Measurements from ENCODE around the gene ORAI3. TPM values are rescaled to one million over a fixed set of nuclear protein-coding genes. Genes with fewer than 3 reads are reported as not detected.

The ORAI3 gene
- total RNA-seq, 1 experiment from 2014 or later, result 26.9 TPM

- no TSS peak for BruUV-seq (replicated peaks)
- ChIA-PET POLR2A (no interaction called here), CTCF (no interaction called here)
- no peak for TF ChIP-seq POLR2AphosphoS5 (IDR thresholded peaks at IDR 0.05; ENCODE audit: low read depth, low read length)
- TF ChIP-seq TCF7L2 (IDR thresholded peaks at IDR 0.05; ENCODE audit: low read depth, low read length), result no peak
- TF ChIP-seq SIN3A (IDR thresholded peaks at IDR 0.05; ENCODE audit: borderline replicate concordance, insufficient read depth, low read depth, low read length), result no peak
- TF ChIP-seq CTCF (IDR thresholded peaks at IDR 0.05), result no peak
- TF ChIP-seq, protein P1, sequence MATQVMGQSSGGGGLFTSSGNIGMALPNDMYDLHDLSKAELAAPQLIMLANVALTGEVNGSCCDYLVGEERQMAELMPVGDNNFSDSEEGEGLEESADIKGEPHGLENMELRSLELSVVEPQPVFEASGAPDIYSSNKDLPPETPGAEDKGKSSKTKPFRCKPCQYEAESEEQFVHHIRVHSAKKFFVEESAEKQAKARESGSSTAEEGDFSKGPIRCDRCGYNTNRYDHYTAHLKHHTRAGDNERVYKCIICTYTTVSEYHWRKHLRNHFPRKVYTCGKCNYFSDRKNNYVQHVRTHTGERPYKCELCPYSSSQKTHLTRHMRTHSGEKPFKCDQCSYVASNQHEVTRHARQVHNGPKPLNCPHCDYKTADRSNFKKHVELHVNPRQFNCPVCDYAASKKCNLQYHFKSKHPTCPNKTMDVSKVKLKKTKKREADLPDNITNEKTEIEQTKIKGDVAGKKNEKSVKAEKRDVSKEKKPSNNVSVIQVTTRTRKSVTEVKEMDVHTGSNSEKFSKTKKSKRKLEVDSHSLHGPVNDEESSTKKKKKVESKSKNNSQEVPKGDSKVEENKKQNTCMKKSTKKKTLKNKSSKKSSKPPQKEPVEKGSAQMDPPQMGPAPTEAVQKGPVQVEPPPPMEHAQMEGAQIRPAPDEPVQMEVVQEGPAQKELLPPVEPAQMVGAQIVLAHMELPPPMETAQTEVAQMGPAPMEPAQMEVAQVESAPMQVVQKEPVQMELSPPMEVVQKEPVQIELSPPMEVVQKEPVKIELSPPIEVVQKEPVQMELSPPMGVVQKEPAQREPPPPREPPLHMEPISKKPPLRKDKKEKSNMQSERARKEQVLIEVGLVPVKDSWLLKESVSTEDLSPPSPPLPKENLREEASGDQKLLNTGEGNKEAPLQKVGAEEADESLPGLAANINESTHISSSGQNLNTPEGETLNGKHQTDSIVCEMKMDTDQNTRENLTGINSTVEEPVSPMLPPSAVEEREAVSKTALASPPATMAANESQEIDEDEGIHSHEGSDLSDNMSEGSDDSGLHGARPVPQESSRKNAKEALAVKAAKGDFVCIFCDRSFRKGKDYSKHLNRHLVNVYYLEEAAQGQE (IDR thresholded peaks at IDR 0.05; ENCODE audit: insufficient read depth in 1 of 2, low read depth in 2 of 2, low read length in 1 of 2), result no peak
- H3K36me3 ChIP-seq (ENCODE audit: control insufficient read depth, insufficient read depth, low read length), result peaks cover 22% of the 10 kb centered on the region
- no peaks in the 10 kb centered on the region for H3K4me1 ChIP-seq (ENCODE audit: control insufficient read depth, insufficient read depth, low read length)
- no peak overlapping the region for H3K27ac ChIP-seq (ENCODE audit: low read length)
- in situ Hi-C loops (cut with HindIII; ENCODE audit: low pct_unique_long_range_greater_than_20kb, low sequenced_read_pairs), result no loop called here
- DNase-seq (ENCODE audit: low read depth, low spot score) (no peak), ATAC-seq (no peak)
- no peak overlapping the region for H3K4me3 ChIP-seq (ENCODE audit: low read depth in 2 of 2, low read length in 2 of 2)
- H3K9me3 ChIP-seq (ENCODE audit: control insufficient read depth, insufficient read depth, low read depth, low read length), result no peaks in the 10 kb centered on the region
- no peaks in the 10 kb centered on the region for H3K27me3 ChIP-seq (ENCODE audit: control insufficient read depth, insufficient read depth, low read length)
- intact Hi-C loops (cut with micrococcal nuclease; ENCODE audit: unreplicated experiment), result no loop called here
These were observed 18.9 kb downstream of the ORAI3 start for GRCh38 chr16:30967795-30968194.

DNA sequence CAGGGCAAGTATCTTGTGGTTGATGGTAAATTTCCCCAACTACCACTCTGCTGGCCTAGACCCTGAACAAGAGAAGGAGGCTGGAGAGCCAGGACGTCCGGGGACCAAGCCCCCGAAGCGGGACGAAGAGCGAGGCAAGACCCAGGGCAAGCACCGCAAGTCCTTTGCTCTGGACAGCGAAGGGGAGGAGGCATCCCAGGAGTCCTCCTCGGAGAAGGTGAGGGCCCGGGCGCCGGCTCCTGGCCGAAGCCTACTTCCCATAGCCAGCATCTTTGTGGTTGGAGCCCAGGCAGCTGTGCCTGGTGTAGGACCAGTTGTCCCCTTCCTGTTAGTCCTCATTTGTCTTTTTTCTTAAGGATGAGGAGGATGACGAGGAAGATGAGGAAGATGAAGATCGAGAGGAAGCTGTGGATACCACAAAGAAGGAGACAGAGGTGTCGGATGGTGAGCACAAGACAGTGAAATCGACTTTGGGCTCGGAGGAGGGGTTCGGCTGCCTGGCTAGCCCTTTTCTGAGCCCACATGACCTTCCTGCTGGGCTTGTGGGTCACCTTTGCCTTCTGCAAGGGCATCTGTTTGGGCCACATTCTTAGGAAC is 20.5 kb downstream of the ORAI3 start:
- BruUV-seq (replicated peaks), result no TSS peak
- Histone ChIP-seq H3K4me1 (ENCODE audit: control insufficient read depth, insufficient read depth, low read length) (no peaks in the 10 kb centered on the region), H3K27me3 (ENCODE audit: control insufficient read depth, insufficient read depth, low read length) (no peaks in the 10 kb centered on the region), H3K27ac (ENCODE audit: low read length) (no peak overlapping the region), H3K9me3 (ENCODE audit: control insufficient read depth, insufficient read depth, low read depth, low read length) (no peaks in the 10 kb centered on the region), H3K36me3 (ENCODE audit: control insufficient read depth, insufficient read depth, low read length) (peaks cover 24% of the 10 kb centered on the region), H3K4me3 (ENCODE audit: low read depth in 2 of 2, low read length in 2 of 2) (no peak overlapping the region)
- CTCF ChIA-PET, result no interaction called here
- intact Hi-C loops (cut with micrococcal nuclease; ENCODE audit: unreplicated experiment) (no loop called here), in situ Hi-C loops (cut with HindIII; ENCODE audit: low pct_unique_long_range_greater_than_20kb, low sequenced_read_pairs) (no loop called here)
- DNase-seq (ENCODE audit: low read depth, low spot score) (no peak), ATAC-seq (no peak)
- POLR2A ChIA-PET, result interaction anchor here (0.6 kb wide), 1 partner anchor 33 kb away, joined by 3 read pairs; no protein-coding TSS in a partner anchor
- no peak for TF ChIP-seq SIN3A (IDR thresholded peaks at IDR 0.05; ENCODE audit: borderline replicate concordance, insufficient read depth, low read depth, low read length)
- TF ChIP-seq, protein P1 (IDR thresholded peaks at IDR 0.05; ENCODE audit: insufficient read depth in 1 of 2, low read depth in 2 of 2, low read length in 1 of 2), result no peak
- no peak for TF ChIP-seq TCF7L2 (IDR thresholded peaks at IDR 0.05; ENCODE audit: low read depth, low read length)
- no peak for TF ChIP-seq CTCF (IDR thresholded peaks at IDR 0.05)
- no peak for TF ChIP-seq POLR2AphosphoS5 (IDR thresholded peaks at IDR 0.05; ENCODE audit: low read depth, low read length)

Measured in Panc1 (cell line).